NB4 (cell line): ENCODE measurements around the gene WDR75.
"Not testable (repeated sequence)": the region's sequence is repeated elsewhere in the genome, so short reads cannot be mapped to it uniquely, and the experiment has no call there.

Source experiments
- DNase-seq: peaks from one replicate; pipeline ENCODE4 v3.0.0; 2010; ENCODE audit warnings: low read depth
- H3K4me3 ChIP-seq: one replicate; pipeline ENCODE4 v1.5.1; 2011; ENCODE audit warnings: mild to moderate bottlenecking, low read depth, low read length, moderate library complexity
- CTCF ChIP-seq: IDR thresholded peaks from one replicate; pipeline ENCODE4 v1.5.1; 2012; ENCODE audit warnings: low read depth, low read length
- MAX ChIP-seq: IDR thresholded peaks from 2 replicates; pipeline ENCODE4 v1.6.1; 2011; ENCODE audit warnings: low read depth, low read length
- MYC ChIP-seq: IDR thresholded peaks from 2 replicates; pipeline ENCODE4 v1.6.1; 2011; ENCODE audit warnings: low read depth, low read length
- POLR2A ChIP-seq: IDR thresholded peaks from 2 replicates; pipeline ENCODE4 v1.6.1; 2011; ENCODE audit warnings: mild to moderate bottlenecking; ENCODE audit not compliant: insufficient read length; ENCODE audit errors: extremely low read depth

Gene WDR75

DNA sequence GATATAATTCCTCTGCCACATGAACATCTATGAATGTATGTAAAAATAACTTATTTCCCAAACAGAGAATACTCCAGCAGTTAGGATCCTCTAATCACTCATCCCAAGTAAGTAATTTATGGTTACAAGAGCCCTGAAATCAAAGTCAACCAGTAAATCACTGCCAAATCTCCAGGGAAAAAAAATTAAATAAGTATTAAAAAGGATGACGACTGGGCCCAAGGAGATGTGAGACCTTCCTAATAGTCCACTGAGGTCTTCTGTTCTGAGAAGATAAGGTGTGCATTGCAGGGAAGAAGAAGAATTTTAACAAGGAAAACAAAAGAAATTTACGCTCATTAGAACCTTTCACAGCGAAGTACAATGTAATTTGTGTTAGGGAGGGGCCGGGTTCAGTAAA, 28.0 kb upstream of the WDR75 start:
- no peak for DNase-seq
- TF ChIP-seq MAX (no peak), MYC (no peak), POLR2A (no peak), CTCF (no peak)
- H3K4me3 ChIP-seq, result no peak overlapping the region

- H3K4me3 ChIP-seq, result no peak overlapping the region
- TF ChIP-seq CTCF (no peak), MAX (no peak), MYC (no peak), POLR2A (no peak)
- DNase-seq, result no peak
Observed at GRCh38 chr2:189421644-189422043, 19.6 kb upstream of the WDR75 start.

- no peak for TF ChIP-seq MAX
- no peak overlapping the region for H3K4me3 ChIP-seq
- DNase-seq, result no peak
Observed at GRCh38 chr2:189424961-189425360, 16.3 kb upstream of the WDR75 start.

DNA sequence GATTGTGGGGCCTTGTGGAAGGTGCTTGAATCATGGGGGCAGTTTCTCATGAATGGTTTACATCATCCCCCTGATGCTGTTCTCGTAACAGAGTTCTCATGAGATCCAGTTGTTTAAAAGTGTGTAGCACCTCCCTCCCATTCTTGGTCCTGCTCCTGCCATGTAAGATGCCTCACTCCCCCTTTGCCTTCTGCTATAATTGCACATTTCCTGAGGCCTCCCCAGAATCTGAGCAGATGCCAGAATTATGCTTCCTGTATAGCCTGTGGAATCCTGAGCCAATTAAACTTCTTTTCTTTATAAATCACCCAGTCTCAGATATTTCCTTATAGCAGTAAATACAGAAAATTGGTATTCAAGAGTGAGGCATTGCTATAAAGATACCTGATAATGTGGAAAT, 15.6 kb upstream of the WDR75 start:
- no peak for DNase-seq
- no peak for TF ChIP-seq CTCF
- TF ChIP-seq POLR2A, result no peak
- TF ChIP-seq MAX, result no peak
- TF ChIP-seq MYC, result no peak
- H3K4me3 ChIP-seq, result no peak overlapping the region

DNA sequence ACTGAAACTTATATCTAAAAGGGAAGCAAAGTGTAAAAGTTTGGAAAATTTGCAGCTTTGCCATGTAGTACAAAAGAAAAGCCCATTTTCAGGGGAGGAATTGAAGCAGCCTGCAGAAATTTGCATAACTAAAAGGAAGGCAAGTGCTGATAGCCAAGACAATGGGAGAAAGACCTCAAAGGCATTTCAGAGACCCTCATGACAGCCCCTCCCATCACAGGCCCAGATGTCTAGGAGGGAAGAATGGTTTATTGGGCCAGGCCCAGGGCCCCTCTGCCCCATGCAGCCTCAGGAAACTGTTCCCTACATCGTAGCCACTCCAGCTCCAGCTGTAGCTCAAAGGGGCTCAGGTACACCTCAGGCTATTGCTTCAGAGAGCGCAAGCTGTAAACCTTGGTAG, 14.4 kb upstream of the WDR75 start:
- no peak for DNase-seq
- no peak overlapping the region for H3K4me3 ChIP-seq
- TF ChIP-seq MYC (no peak), CTCF (no peak), MAX (no peak), POLR2A (no peak)

DNA sequence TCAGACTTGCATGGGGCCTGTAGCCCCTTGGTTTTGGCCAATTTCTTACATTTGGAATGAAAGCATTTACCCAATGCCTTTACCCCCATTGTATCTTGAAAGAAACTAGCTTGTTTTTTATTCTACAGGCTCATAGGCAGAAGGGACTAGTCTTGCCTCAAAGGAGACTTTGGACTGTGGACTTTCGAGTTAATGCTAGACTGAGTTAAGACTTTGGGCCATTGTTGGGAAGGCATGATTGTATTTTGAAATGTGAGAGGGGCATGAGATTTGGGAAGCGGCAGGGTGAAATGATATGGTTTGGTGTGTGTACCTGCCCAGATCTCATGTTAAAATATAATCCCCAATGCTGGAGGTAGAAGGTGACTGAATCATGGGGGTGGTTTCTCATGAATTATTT, 13.4 kb upstream of the WDR75 start:
- no peak overlapping the region for H3K4me3 ChIP-seq
- no peak for TF ChIP-seq MYC
- TF ChIP-seq POLR2A, result no peak
- TF ChIP-seq MAX, result no peak
- no peak for TF ChIP-seq CTCF

DNA sequence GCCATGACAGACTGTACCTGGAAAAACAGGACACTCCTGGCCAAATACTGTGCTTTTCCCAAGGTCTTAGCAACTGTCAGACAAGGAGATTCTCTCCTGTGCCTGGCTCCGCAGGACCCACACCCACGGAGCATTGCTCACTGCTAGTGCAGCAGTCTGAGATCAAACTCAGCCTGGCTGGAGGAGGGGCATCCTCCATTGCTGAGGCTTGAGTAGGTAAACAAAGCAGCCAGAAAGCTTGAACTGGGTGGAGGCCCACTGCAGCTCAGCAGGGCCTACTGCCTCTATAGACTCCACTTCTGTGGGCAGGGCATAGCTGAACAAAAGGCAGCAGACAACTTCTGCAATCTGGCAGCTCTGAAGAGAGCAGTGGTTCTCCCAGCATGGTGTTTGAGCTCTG, 10.8 kb upstream of the WDR75 start:
- H3K4me3 ChIP-seq, DNase-seq: not testable (repeated sequence)

More for the DNA sequence above, 13.4 kb upstream of the WDR75 start:
- no peak for DNase-seq

DNA sequence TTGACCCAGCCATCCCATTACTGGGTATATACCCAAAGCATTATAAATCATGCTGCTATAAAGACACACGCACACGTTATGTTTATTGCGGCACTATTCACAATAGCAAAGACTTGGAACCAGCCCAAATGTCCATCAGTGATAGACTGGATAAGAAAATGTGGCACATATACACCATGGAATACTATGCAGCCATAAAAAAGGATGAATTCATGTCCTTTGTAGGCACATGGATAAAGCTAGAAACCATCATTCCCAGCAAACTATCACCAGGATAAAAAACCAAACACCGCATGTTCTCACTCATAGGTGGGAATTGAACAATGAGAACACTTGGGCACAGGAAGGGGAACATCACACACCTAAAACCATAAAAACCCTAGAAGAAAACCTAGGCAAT, 5.5 kb upstream of the WDR75 start:
- DNase-seq, H3K4me3 ChIP-seq: not testable (repeated sequence)
